ENCODE measurements around the gene SPPL2B. TPM values are rescaled to one million over a fixed set of nuclear protein-coding genes. Genes with fewer than 3 reads are reported as not detected.

SPPL2B gene
- total RNA-seq, 6 experiments from 2014 or later = 11.8 to 39.8 (median 26.5) TPM

DNA sequence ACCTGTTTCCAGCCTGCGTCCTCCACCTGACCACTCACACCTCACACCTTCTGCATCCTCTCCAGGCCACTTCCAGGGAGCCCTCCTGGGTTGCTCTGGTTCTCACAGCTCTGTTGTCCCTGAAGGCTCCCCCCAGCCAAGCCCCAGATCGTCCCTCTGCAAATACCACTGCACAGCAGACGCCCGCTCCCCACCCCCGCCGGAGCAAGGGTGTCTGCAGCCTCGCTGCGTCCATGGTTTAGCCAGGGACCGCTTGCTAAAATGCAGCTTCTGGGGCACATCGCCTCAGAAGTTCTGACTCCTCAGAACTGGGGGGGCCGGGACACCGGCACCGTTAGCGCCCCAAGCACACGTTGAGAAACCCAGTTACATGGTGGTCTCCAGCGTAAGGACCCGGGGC is 21.5 kb upstream of the SPPL2B start:
- no peaks in the 10 kb centered on the region for H3K9me3 ChIP-seq
- DNase-seq (no peak), ATAC-seq (no peak)
- no peak overlapping the region for H3K4me3 ChIP-seq
- no peaks in the 10 kb centered on the region for H3K36me3 ChIP-seq
- TF ChIP-seq, protein P1, sequence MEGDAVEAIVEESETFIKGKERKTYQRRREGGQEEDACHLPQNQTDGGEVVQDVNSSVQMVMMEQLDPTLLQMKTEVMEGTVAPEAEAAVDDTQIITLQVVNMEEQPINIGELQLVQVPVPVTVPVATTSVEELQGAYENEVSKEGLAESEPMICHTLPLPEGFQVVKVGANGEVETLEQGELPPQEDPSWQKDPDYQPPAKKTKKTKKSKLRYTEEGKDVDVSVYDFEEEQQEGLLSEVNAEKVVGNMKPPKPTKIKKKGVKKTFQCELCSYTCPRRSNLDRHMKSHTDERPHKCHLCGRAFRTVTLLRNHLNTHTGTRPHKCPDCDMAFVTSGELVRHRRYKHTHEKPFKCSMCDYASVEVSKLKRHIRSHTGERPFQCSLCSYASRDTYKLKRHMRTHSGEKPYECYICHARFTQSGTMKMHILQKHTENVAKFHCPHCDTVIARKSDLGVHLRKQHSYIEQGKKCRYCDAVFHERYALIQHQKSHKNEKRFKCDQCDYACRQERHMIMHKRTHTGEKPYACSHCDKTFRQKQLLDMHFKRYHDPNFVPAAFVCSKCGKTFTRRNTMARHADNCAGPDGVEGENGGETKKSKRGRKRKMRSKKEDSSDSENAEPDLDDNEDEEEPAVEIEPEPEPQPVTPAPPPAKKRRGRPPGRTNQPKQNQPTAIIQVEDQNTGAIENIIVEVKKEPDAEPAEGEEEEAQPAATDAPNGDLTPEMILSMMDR (IDR thresholded peaks at IDR 0.05) = no peak
- no peak for TF ChIP-seq POLR2A (IDR thresholded peaks at IDR 0.05)
- no peak overlapping the region for H3K27ac ChIP-seq
- WGBS (ENCODE audit: insufficient coverage, low coverage, low lambda C conversion rate, missing lambda C conversion rate) = 66% methylated on average over 9 of the region's 17 CpGs
- H3K27me3 ChIP-seq = no peaks in the 10 kb centered on the region
- intact Hi-C loops (cut with DNase I) = no loop called here
- H3K4me1 ChIP-seq = no peaks in the 10 kb centered on the region

DNA sequence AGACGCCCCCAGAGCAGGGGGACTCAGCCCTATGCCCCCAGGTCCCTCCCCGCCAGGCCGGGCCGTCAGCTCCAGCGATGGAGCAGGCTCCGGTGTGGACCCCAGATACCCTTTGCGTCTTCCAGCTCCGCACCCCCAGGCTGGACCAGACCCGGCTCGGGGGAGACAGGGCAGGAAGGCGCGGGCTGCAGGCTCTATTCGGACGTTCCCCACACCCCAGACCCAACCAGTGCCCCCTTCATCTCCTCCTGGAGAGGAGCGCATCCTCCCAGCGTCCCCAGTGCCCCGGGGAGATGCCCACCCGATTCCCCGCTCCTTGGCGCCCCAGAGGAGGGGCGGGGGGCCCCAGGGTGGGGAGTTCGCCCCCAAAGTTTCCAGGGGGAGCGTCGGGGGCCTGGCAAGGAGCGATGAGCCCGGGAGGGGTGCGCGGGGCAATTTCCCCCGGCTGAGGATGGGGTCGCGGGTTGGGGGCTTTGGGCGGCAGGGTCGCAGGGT is 20.9 kb upstream of the SPPL2B start:
- Histone ChIP-seq H3K4me1 (no peaks in the 10 kb centered on the region), H3K4me3 (no peak overlapping the region), H3K27ac (no peak overlapping the region), H3K9me3 (no peaks in the 10 kb centered on the region), H3K27me3 (peaks cover 0 to under 1% of the 10 kb centered on the region in 2 donors), H3K36me3 (no peaks in the 10 kb centered on the region)
- ATAC-seq = no peak
- intact Hi-C loops (cut with DNase I) = no loop called here
- 16% methylated on average over 5 of the region's 33 CpGs for WGBS (ENCODE audit: insufficient coverage, low coverage, low lambda C conversion rate, missing lambda C conversion rate)
- DNase-seq = no peak
- TF ChIP-seq, protein P1 (IDR thresholded peaks at IDR 0.05) = no peak
- no peak for TF ChIP-seq POLR2A (IDR thresholded peaks at IDR 0.05)

DNA sequence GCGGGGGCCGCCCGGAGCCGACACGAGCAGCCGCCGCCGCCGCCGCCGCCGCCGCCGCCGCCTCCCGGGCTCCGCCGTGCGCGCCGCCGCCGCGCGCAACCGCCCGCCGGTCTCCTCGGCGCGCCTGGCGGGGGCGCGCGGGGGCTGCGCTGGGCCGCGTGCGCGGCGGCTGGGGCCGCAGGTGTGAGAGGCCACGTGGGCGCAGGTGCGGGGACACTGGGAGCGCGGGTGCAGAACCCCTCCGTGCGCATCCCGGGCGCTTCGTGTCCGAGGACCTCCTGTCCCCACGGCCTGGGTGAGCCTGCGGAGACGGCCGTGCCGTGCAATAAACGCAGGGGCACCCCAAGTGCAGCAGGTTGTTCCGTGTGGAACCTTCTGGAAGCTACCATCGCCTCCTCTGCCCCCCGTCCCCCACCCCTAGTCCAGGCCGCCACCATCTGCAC is 20.3 kb upstream of the SPPL2B start, which contains the start of gene LINGO3:
TSS of gene LINGO3 (minus strand) at position 41 of the 443 bp plus-strand sequence. CDS start 16,378 bp downstream, outside the sequence.
- ATAC-seq (no peak), DNase-seq (no peak)
- Histone ChIP-seq H3K27me3 (peaks cover 0 to 6% of the 10 kb centered on the region in 2 donors), H3K36me3 (no peaks in the 10 kb centered on the region), H3K9me3 (no peaks in the 10 kb centered on the region), H3K27ac (no peak within 1 kb of the TSS), H3K4me3 (no peak within 1 kb of the TSS), H3K4me1 (no peaks in the 10 kb centered on the region)
- no CpG with 5 or more reads among the region's 63 CpGs for WGBS (ENCODE audit: insufficient coverage, low coverage, low lambda C conversion rate, missing lambda C conversion rate)
- TF ChIP-seq POLR2A (IDR thresholded peaks at IDR 0.05) = no peak
- TF ChIP-seq, protein P1 (IDR thresholded peaks at IDR 0.05) = no peak
- intact Hi-C loops (cut with DNase I) = no loop called here

DNA sequence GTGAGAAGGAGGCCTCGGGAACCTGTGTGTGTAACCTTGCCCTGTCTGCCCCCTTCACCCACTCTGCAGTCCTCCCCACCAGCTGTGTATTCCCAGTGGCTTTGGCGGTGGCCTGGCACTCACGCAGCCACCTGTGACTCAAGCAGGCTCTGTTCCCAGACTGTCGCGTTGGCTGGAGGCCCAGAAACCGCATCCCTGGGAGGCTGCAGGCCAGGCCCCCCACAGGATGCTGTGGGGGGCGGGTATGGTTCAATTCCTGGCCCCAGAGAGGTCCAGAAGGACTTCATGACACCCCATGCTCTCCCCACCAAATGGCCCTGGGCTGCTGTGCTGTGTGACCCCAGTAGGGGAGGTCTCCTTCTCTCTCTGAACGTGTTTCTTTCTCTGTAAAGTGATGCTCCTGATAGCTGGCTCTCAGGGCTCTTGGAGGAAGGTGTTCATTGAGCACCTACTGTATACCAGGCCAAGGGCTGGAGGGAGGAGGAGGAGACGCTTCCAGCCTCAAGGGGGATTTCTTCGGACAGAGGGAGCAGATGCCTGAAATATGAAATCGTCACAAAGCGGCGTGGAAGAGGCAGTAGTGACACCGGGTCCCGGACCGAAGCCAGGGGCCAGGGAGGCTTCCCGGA is 18.6 kb upstream of the SPPL2B start:
- Histone ChIP-seq H3K9me3 (no peaks in the 10 kb centered on the region), H3K4me1 (no peaks in the 10 kb centered on the region), H3K27ac (no peak overlapping the region), H3K4me3 (no peak overlapping the region), H3K36me3 (no peaks in the 10 kb centered on the region), H3K27me3 (peaks cover 0 to 7% of the 10 kb centered on the region in 2 donors)
- ATAC-seq = peak in 2 of 4 donors; percentile 12 to 17
- intact Hi-C loops (cut with DNase I) = loop anchor here in 1 of 2 donors (10.0 kb wide), 1 partner anchor 75 kb away; the partner anchor contains the start of genes PLEKHJ1 and SF3A2
- no peak for DNase-seq
- TF ChIP-seq, protein P1 (IDR thresholded peaks at IDR 0.05) = no peak
- no CpG with 5 or more reads among the region's 17 CpGs for WGBS (ENCODE audit: insufficient coverage, low coverage, low lambda C conversion rate, missing lambda C conversion rate)

Measured in right lobe of liver (tissue), 6 donors.